OCI-LY7 (cell line): ENCODE data around the gene ELL2.

Source experiments
- CTCF ChIP-seq: fragments of 200-600 bp; sonication (generic); conservative IDR thresholded peaks from 2 replicates; pipeline ENCODE4 v1.5.1; 2014; ENCODE audit warnings: mild to moderate bottlenecking, antibody characterized with exemption, low read length, moderate library complexity, mixed read lengths
- EZH2phosphoT487 ChIP-seq: fragments of 200-600 bp; sonication (generic); IDR thresholded peaks from 2 replicates; pipeline ENCODE4 v1.6.1; 2018; ENCODE audit warnings: low read depth, borderline replicate concordance, mild to moderate bottlenecking, mixed run types, antibody characterized with exemption, low read length, moderate library complexity, mixed read lengths

GRCh38 chr5:95925378-95925744 lies 36.3 kb downstream of the ELL2 start:
- TF ChIP-seq CTCF = no peak
- no peak for TF ChIP-seq EZH2phosphoT487
